Activated T-helper 2 cell treated with anti-CD3 and anti-CD28 coated beads, Interferon-gamma antibody, Interleukin-2, Interleukin-4, amounts not matched to agents 10 μg/mL and 5 μg/mL and 100 μg/mL, durations not matched to agents 14 hours and 24 hours and 36 hours (primary cell): Measurements from ENCODE around the gene DNAJB13. TPM values are rescaled to one million over a fixed set of nuclear protein-coding genes. Genes with fewer than 3 reads are reported as not detected.

Experiments used
- DNase-seq: peaks from one replicate; pipeline ENCODE4 v3.0.0; 2021; ENCODE audit warnings: low spot score
- H3K27ac Mint-ChIP-seq: one replicate; pipeline ENCODE4 v1.8.0; 2021; ENCODE audit warnings: mixed read lengths
- H3K27me3 Mint-ChIP-seq: one replicate; pipeline ENCODE4 v1.8.0; 2021; ENCODE audit warnings: low read depth, mixed read lengths
- H3K36me3 Mint-ChIP-seq: one replicate; pipeline ENCODE4 v1.8.0; 2021; ENCODE audit warnings: low read depth, mixed read lengths
- H3K4me1 Mint-ChIP-seq: one replicate; pipeline ENCODE4 v1.8.0; 2021; ENCODE audit warnings: low read depth, mixed read lengths
- H3K4me3 Mint-ChIP-seq: one replicate; pipeline ENCODE4 v1.8.0; 2021; ENCODE audit warnings: low read depth, mild to moderate bottlenecking, moderate library complexity, mixed read lengths
- H3K9me3 Mint-ChIP-seq: one replicate; pipeline ENCODE4 v1.8.0; 2021; ENCODE audit warnings: mixed read lengths
- intact Hi-C: fragments of 100-400 bp; cut with micrococcal nuclease; formaldehyde crosslinking; loops from one replicate; pipeline ENCODE4 v1.15.1; 2023
- total RNA-seq: library from RNA; stranded (reverse); gene quantifications from 2 replicates; pipeline ENCODE4 v1.2.3, GENCODE V29; 2022

The DNAJB13 gene
- total RNA-seq, 1 donor from 2014 or later: 0.52 TPM

DNA sequence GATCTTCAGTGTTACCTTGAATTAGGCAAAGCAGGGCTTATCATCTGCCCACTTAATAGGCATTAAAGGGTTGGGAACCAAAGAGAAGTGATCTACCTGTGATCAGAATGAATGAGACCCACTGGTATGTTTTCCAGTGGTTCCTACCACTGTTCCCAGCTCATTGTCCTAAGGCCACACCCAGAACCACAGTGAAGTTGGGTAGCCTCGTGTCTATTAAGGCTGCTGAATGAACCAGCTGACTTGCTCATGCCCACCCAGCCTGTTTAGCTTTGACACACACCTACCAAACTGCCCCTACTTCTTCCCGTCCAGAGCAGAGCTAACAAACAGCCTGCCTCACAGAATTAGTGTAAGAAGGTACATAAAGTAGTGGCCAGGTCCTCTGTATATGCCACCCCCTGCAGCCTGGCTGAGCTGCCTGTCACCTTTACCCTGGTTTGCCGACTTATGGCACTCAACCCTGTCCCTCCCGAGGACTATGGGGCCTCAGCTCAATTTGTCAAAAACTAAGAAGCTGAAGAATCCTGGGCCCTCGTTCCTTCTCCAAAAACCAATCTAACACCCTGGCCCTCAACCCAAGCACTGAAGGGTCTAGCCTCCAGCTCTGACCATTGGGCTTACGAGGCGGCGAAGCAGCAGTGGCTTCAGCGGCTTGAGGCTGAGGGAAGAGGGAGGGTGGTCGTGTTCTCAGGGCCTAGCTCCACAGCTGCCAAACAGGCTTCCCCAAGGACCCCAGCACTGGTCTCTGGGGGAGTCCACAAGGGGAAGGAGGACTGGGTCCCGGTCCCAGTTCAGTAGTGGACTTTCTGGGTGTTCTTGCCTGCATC, 22.0 kb downstream of the DNAJB13 start:
- intact Hi-C loops: no loop called here
- H3K36me3 Mint-ChIP-seq: peaks cover 52% of the 10 kb centered on the region

DNA sequence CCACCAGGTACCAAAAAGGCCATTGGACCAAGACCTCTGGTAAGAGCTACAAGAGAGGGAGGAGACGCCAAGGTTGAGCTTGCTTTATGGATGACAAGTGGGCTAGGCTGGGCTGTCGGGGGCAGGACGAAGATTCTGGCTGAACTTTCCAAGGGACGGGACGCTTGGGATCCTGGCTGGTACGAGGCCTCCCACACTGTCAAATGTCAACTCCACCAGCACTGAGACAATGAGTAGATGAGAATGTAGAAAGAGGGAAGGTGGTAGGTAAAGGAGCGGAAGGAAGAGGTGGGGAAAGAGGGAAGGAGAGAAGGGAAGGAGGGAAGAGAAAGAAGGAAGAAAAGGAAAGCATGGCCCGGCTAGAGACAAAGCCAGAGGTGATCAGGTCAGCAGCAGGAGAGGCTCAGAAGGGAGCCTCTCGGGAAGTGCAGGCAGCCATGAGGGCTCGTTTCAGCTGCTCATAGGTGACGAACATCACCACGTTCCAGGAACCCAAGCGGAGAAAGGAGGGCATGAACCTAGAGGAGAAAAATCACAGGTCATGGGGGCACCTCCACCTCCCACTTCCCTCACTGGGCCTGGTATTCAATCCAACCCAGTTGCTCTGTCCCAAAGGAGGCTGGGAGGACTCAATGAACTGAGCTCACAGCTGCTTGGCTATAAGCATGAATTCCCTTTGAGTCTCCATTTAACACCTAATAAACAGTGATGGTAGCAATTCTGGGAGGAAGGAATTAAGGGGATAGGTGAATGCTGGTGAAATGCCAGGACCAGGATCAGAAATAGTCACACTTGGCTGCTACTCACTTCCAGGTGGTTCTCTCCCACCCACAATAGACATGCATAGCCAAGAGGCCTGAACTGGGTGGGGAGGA, 24.0 kb downstream of the DNAJB13 start:
- H3K4me3 Mint-ChIP-seq: peak overlapping the region; percentile 27
- H3K4me1 Mint-ChIP-seq: peaks cover 69% of the 10 kb centered on the region
- H3K36me3 Mint-ChIP-seq: peaks cover 72% of the 10 kb centered on the region

More for the DNA sequence above, 22.0 kb downstream of the DNAJB13 start:
- H3K4me3 Mint-ChIP-seq: no peak overlapping the region
- no peaks in the 10 kb centered on the region for H3K9me3 Mint-ChIP-seq
- no peak for DNase-seq
- H3K27ac Mint-ChIP-seq: peak overlapping the region; percentile 85
- peaks cover 69% of the 10 kb centered on the region for H3K4me1 Mint-ChIP-seq
- H3K27me3 Mint-ChIP-seq: no peaks in the 10 kb centered on the region

DNA sequence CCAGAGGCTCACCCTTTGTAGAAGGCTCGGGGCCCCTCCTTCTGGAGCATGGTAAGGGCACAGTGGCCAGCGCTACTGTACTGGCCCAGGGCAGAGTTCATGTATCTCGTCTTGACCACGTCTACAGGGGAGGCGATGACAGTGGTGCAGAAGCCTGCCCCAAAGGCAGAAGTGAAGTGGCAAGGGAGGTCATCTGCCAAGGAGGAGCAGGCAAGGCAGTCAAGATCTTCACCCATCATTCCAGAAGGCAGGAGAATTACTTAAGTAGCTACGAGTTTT, 24.6 kb downstream of the DNAJB13 start:
- no peak overlapping the region for H3K4me3 Mint-ChIP-seq

More for the DNA sequence above, 24.0 kb downstream of the DNAJB13 start:
- intact Hi-C loops: loop anchor here (1.0 kb wide), 1 partner anchor 8 kb away; no protein-coding TSS in a partner anchor
- H3K9me3 Mint-ChIP-seq: no peaks in the 10 kb centered on the region
- DNase-seq: no peak
- peak overlapping the region; percentile 85 for H3K27ac Mint-ChIP-seq
- no peaks in the 10 kb centered on the region for H3K27me3 Mint-ChIP-seq

DNA sequence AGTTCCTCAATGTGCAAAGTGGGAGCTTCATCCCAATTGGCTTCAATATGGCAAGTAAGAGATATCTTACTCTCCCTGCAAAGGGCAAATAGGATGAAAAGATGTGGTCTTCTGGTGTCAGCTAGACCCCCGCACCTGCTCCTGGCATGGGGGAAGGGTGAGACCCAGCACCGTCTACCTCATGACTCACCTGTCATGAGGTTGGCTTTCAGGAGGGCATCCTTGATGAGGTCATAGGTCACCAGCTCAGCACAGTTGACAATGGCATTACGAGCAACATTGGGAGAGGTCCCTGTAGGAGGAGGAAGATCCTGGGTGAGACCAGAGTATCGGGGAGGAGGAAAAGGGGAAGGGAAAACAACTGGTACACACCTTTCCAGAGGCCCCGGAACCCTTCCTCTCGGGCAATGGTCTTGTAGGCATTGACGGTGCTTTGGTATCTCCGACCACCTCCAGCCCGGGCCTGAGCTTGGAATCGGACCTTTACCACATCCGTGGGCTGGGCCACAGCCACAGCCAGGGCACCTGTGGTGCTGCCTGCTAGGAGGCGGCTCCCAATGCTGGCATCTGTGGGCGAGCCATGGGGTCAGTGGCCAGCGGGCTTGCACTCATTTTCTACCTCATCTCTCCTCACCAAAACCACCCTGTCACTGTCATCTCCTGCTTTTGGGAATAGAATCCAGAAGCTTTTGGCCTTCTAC, 25.8 kb downstream of the DNAJB13 start:
- no peaks in the 10 kb centered on the region for H3K27me3 Mint-ChIP-seq

More for the DNA sequence above, 24.6 kb downstream of the DNAJB13 start:
- intact Hi-C loops: no loop called here
- Mint-ChIP-seq H3K27ac (peak overlapping the region; percentile 68), H3K27me3 (no peaks in the 10 kb centered on the region), H3K4me1 (peaks cover 69% of the 10 kb centered on the region), H3K9me3 (no peaks in the 10 kb centered on the region), H3K36me3 (peaks cover 78% of the 10 kb centered on the region)
- no peak for DNase-seq

DNA sequence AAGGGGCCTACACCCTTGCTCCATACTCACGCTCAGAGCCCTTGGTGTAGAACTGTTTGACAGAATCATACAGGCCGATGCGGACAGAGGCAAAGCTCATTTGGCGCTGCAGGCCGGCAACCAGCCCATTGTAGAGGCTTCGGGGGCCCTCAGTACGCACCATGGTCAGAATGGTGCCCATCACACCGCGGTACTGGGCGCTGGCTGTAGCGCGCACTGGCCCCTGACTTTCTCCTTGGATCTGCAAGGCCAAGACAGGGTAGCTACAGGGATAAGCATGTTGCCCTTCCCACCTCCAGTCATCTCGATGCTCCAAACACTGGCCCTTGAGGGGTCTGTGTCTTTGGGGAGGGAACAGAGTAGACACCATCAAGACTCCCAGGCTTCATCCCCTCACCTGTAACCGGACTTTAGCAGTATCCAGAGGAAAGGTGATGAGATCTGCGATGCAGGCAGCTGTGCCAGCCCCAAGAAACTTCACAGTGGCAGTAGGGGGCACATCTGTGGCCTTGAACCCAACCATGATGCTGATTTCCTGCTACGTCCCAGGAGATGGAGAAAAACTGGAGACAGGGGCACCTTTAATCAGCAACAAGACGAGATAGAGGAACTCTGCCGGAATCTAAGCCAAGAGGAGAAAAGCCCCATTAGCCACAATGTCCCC, 27.2 kb downstream of the DNAJB13 start:
- Mint-ChIP-seq H3K4me3 (no peak overlapping the region), H3K27ac (peak overlapping the region; percentile 83), H3K36me3 (peaks cover 91% of the 10 kb centered on the region), H3K4me1 (peaks cover 57% of the 10 kb centered on the region), H3K27me3 (no peaks in the 10 kb centered on the region), H3K9me3 (no peaks in the 10 kb centered on the region)
- intact Hi-C loops: no loop called here
- no peak for DNase-seq

More for the DNA sequence above, 25.8 kb downstream of the DNAJB13 start:
- Mint-ChIP-seq H3K9me3 (no peaks in the 10 kb centered on the region), H3K4me3 (no peak overlapping the region), H3K36me3 (peaks cover 90% of the 10 kb centered on the region), H3K4me1 (peaks cover 67% of the 10 kb centered on the region), H3K27ac (peak overlapping the region; percentile 54)
- intact Hi-C loops: no loop called here
- no peak for DNase-seq

DNA sequence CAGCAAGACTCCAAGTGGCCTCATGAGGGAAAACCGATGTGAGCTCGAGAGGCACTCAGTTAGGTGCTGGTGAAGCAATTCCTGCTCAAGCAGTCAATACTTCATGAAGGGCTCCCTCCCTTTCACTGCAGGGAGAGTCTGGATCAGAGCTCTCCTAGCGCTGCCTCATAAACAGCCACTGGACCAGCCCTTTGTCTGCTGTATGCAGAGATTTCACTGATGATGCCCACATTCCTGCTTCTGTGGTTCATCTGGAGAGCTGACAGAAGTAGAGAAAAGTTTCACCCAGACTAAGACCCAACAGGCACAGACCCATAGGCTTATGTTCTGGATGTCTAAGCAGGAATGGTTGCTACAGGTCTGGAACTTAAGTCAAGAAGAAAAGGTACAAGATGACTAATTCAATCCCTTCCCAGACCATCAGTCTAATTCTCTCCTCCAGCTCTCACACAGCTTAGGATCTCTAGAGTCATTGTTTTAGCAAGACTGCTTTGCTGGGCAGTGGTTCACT, 27.8 kb downstream of the DNAJB13 start:
- Mint-ChIP-seq H3K27me3 (no peaks in the 10 kb centered on the region), H3K27ac (peak overlapping the region; percentile 83), H3K36me3 (peaks cover 90% of the 10 kb centered on the region), H3K4me3 (peak overlapping the region; percentile 73), H3K4me1 (peaks cover 55% of the 10 kb centered on the region), H3K9me3 (no peaks in the 10 kb centered on the region)
- intact Hi-C loops: no loop called here
- DNase-seq: no peak

DNA sequence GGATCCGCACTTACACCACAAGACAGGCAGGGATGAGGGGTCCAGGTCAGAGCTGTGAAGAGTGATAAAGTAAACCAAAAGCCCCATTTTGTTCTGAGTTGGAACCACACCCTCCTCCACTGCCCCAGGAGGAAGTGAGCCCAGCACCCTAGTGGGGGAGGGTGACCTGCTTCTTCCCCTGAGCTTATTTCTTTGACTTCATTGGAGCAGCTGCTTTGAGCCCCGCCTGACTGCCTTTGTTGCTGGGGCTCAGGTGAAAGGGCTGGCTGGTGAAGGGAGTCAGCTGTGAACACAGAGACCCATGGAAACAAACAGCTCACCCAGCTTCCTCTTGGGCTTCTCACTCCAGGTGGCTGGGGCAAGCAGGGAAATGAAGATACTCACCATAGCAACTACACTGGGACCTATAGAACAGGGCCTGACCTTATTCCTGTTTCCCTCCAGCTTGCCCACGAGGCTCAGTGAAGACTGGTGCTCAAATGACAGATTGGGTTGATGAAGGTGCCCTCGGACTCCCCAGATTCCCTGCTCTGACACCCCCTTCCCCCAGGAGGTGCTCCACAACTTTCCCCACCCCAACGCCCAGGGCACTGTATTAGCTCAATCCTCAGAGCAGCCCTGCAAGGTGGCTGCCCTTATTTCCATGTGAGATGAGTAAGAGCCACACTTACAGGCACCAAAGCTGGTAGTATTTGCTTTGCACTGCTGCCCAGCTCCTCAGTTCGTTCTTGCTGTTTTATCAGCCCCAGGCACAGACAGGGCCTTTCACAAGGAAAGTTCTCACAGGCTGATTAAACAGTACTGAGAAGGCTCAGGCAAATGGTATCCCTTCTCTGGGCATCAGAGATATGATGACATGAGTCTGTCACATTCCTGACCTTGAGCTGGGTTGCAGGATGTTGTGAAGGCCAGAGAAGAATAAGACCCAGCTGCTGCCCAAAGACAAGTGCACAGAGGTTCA, 29.5 kb downstream of the DNAJB13 start:
- Mint-ChIP-seq H3K4me3 (peak overlapping the region; percentile 100), H3K9me3 (no peaks in the 10 kb centered on the region), H3K4me1 (peaks cover 52% of the 10 kb centered on the region), H3K27ac (peak overlapping the region; percentile 98), H3K36me3 (peaks cover 73% of the 10 kb centered on the region), H3K27me3 (no peaks in the 10 kb centered on the region)
- DNase-seq: peak; percentile 81
- intact Hi-C loops: loop anchor here (5.0 kb wide), 2 partner anchors 193 to 417 kb away; partner anchors contain the start of genes MRPL48 and PGM2L1

DNA sequence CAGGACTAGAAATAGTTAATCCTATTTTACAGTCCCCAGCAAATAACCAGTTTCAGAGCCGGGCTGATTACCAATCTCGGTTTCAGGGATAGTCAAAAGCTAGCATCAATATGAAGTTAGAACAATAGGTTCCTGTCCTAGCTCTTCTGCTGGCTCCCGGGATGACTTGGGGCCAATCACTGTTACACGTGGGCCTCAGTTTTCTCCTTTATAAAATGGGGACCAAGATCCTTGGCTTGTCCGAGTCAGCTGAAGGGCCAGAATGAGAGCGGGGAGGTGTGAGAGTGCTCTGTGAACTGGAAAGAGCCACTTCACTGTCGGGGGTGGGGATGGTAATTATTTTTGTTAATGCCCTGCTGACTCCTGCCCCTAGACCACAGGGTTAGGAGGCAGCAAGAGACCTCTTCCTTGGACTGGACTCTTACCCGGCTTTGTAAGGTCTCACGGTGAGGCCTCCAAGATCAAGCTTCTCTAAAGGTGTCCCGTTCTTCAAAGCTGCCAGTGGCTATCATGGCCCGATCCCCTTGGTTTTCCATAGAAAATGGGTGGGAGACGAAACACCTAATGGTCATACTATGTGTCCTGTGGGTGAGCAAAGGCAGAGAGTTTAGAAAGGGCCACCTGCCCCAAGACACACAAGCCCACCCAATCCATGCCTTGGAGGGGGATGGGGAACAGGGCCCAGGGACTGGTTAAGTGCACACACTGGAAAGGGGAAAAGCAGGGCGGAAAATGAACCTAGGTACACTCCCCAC, 30.4 kb downstream of the DNAJB13 start:
- intact Hi-C loops: loop anchor here (5.0 kb wide), 2 partner anchors 194 to 416 kb away; partner anchors contain the start of genes MRPL48 and PGM2L1
- Mint-ChIP-seq H3K9me3 (no peaks in the 10 kb centered on the region), H3K27ac (peak overlapping the region; percentile 98), H3K4me1 (peaks cover 51% of the 10 kb centered on the region), H3K27me3 (no peaks in the 10 kb centered on the region), H3K36me3 (peaks cover 64% of the 10 kb centered on the region), H3K4me3 (peak overlapping the region; percentile 100)
- DNase-seq: no peak

DNA sequence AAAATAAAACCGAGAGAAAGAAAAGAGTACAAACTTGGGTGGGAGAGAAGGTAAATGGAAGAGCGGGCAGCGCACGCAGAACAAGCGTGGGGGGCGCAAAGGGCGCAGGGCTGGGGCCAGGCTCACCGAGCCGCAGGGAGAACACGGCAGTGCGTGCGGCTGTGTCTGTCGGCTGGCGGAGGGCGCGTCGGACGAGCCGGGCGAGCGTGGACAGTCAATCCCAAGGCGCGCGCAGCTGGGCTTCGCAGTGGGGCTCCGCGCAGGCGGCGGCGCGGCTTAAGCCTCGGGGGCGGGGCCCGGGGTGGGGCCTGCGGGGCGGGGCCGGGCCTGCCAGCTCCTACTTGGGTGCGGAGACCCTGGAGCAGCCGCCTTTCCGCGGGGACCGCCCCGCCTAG, 31.8 kb downstream of the DNAJB13 start, which contains the start of gene UCP2:
TSS of gene UCP2 (minus strand) at position 249 of the 395 bp plus-strand sequence. CDS start 4,465 bp downstream, outside the sequence.
- Mint-ChIP-seq H3K27ac (peak within 1 kb of the TSS; percentile 98), H3K4me1 (peaks cover 41% of the 10 kb centered on the region), H3K9me3 (no peaks in the 10 kb centered on the region), H3K4me3 (peak within 1 kb of the TSS; percentile 100), H3K36me3 (peaks cover 50% of the 10 kb centered on the region), H3K27me3 (no peaks in the 10 kb centered on the region)
- DNase-seq: peak; percentile 78
- intact Hi-C loops: loop anchor here (2.0 to 5.0 kb wide), 4 partner anchors 38 to 415 kb away; partner anchors contain the start of genes C2CD3, MRPL48, PGM2L1 and PPME1

DNA sequence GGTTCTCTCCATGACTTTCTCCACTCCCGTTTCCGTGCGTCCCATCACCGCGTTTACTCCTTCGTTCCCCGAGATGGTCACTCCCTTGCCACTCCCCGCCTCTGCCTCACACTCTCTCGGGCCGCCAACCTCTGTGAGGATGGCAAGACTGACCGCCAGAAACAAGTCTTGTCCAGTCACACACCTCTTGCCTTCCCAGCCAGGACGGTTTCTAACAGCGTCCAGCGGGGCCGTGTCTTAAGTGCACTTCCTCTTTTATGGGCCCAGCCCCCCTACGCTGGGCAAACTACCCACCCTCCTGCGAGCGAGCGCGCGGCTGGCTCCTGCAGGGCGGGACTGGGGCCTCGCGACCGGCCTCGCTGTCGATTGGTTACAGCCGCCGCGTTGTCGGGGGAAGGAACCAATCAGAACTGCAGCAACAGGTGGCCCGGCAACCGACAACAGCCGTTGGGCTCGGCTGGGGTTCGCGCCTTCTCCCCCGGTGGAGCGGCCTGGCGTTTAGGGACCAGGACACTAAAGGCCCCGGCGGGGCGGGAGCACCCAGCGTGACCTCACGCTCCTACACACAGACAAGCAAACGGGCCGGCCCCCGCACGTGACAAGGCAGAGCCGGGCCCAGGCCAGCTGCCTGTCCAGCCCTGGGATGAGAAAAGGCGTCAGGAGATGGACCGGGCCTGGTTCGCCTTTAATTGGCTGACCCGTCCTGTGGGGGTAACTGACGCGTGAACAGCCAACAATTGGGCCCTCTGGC, 32.3 kb downstream of the DNAJB13 start:
- H3K9me3 Mint-ChIP-seq: no peaks in the 10 kb centered on the region
- H3K27me3 Mint-ChIP-seq: no peaks in the 10 kb centered on the region
- peak; percentile 94 for DNase-seq
- intact Hi-C loops: loop anchor here (1.0 to 5.0 kb wide), 7 partner anchors 9 to 414 kb away; partner anchors contain the start of genes C2CD3, MRPL48, PGM2L1 and PPME1
- H3K4me3 Mint-ChIP-seq: peak overlapping the region; percentile 100
- H3K4me1 Mint-ChIP-seq: peaks cover 39% of the 10 kb centered on the region
- peaks cover 45% of the 10 kb centered on the region for H3K36me3 Mint-ChIP-seq
- H3K27ac Mint-ChIP-seq: peak overlapping the region; percentile 97
